ENCODE measurements around the gene C10orf143.

GRCh38 chr10:130076681-130077080 is 33.9 kb downstream of the C10orf143 start:
- TF ChIP-seq CTCF (IDR thresholded peaks at IDR 0.05) (no peak), EP300 (IDR thresholded peaks at IDR 0.05) (no peak), POLR2A (IDR thresholded peaks at IDR 0.05) (no peak)

Measured in stomach (tissue), 4 donors.